ENCODE results near the gene SPZ1. TPM values are rescaled to one million over a fixed set of nuclear protein-coding genes. Genes with fewer than 3 reads are reported as not detected.

SPZ1 gene
- total RNA-seq, 1 donor from 2014 or later = not detected

DNA sequence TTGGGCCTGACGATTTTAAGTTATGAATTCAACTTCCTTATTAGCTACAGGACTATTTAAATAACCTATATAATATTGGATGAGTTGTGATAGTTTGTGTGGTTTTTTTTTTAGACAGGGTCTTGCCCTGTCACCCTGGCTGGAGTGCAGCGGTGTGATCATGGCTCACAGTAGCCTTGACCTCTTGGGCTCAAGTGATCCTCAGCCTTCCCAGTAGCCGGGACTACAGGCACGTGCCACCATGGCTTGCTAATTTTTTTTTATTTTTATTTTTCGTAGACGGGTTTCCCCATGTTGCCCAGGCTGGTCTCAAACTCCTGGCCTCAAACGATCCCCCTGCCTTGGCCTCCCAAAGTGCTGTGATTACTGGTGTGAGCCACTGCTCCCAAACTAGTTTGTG, 17.6 kb downstream of the SPZ1 start:
- no peak for DNase-seq (ENCODE audit: low spot score)

DNA sequence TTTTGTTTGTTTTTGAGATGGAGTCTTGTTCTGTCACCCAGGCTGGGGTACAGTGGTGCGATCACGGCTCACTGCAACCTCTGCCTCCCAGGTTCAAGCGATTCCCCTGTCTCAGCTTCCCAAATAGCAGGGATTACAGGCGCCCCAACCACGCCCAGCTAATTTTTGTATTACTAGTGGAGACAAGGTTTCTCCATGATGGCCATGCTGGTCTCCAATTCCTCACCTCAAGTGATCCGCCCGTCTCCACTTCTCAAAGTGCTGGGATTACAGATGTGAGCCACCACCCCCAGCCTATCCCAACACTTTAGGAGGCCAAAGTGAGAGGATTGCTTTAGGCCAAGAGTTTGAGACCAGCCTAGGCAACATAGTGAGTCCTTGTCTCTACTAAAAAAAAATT, 19.3 kb downstream of the SPZ1 start:
- DNase-seq (ENCODE audit: low spot score) = no peak

DNA sequence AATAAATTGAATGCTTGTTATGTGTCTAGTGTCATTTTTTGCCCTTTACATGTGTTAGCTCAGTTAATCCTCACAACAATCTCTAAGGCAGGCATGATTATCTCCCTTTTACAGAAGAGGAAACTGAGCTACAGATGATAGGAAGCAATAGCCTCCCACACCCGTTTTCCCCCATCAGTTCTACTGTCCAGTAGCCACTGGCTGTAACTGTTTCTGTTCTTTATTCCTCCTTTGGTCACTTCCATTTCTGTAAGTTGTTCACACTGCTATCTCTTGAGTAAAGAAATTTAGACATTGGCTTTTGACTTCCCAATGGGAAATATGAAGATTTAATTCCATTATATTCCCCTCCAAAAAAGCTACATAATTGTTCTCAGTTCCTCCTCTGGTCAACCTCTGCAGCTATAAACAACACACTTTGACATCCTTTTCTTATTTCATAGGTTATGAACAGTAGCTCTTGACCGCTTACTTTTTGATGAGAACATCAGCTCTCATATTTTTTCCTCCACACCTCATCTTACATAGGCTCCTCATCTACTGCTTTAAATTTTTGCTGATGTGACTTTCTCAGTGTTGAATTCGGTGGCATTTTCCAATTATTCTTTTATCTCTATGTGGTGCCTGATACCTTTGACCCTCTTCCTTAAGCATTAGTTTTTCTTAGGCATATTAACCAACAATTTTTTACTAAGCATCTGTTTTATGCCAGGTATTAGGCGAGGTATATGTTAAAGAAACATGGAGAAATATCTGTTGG, 21.4 kb downstream of the SPZ1 start:
- DNase-seq (ENCODE audit: low spot score) = no peak

DNA sequence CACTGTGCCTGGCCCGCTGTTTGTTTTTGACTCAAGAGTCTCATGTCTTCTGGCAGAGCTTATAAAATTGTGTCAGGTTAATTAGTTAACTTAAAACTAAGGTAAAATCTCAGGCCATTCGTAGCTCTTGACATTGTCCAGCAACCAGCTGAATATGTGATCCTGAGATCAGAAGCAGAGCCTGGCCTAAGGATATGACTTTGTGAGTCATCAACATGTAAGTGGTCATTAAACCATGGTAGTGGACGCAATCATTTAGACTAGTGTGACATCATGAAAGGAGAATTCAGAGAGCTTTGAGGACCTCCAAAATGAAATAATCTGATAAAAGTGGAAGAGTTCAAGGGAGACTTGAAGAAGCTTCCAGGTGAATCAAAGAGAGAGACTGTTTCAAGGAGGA, 23.3 kb downstream of the SPZ1 start:
- DNase-seq (ENCODE audit: low spot score) = no peak

DNA sequence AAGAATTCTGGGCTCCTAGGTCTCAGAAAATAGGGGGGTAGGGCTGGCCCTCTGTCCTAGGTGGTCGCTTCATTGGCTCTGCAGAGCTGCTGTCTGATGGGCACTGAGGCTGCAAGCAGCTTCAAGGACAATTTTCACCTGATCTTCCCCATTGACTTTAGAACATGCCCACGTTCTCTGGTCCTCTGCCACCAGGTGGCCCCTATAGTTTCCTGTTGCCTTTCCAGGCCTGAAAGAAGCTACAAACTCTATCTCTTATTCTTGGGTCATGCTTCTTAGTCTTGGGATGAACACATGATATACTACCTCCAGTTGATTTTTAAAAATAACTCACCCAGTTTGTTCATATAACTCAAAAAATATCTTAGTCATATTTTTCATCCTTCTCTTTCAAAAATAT, 26.3 kb downstream of the SPZ1 start:
- DNase-seq (ENCODE audit: low spot score) = no peak

DNA sequence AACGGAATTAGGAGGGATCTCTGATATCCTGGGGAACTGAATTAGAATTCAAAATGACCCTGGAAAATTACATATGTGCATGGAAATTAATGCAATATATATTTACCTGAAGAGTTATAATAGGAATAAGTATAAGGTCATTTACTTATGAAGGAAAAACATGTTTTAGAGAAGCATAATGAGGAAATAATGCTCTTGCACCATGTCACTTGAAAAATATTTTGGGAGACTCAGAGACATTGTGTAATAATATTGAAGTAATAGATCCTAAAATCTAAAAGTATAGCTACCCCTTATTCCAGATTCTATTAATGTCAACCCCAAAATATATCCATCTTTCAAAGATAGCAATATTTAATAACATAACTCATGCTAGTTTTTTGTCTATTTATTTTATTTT, 28.4 kb downstream of the SPZ1 start:
- no peak for DNase-seq (ENCODE audit: low spot score)

DNA sequence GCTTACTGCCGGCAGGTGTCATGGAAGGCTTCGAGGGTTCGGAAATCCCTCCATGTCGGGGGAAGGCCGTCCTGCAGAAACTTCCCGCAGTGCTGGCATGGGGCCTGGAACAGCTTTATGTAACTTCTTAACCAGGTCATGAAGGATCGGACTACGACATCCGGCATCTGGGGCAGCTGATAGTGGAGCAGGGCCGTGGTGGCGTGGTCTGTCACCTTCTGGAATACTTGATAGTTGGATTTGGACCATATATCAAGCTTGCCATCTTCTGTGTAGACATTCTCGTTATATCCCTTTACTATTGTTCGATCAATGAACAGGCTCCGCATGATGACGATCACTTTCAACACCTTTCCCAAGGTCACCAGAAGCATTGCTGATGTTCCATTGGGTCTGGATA, 31.2 kb downstream of the SPZ1 start:
- DNase-seq (ENCODE audit: low spot score) = peak; percentile 51

DNA sequence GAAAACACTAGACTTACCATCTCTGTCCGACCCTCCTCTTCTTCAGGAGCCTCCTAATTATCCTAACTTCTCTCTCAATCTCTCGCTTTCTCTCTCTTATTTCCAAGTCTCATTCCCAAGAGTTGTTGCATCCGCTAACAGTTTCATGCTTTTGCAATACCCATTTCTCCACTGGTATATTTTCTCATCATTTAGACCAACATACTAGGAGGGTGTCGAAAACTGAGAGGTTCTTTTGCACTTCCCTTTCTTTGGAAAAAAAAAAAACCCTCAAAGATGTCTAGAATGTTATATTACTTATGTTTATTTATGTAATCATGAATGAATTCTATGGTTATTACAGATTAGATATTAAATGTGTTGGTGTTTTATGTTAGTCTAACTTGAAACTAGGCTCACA, 35.9 kb downstream of the SPZ1 start:
- no peak for DNase-seq (ENCODE audit: low spot score)

DNA sequence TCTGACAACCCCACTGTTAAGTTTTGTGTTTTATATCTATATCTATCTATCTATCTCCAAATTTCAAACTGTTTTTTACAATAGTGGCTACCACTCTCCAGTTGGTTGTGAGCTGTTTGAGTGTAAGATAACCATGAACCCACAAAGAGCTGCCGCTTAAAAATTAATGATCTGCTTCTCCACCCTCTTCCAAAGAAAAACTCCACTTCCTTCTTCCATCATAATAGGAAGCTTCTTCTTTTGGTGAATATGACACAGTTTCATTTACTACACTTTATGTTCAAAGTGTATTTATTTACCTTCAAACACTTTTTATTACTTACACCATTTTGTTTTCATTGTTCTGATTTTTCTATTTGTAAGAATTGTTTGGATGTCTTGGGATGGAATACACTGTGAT, 37.9 kb downstream of the SPZ1 start:
- DNase-seq (ENCODE audit: low spot score) = no peak

DNA sequence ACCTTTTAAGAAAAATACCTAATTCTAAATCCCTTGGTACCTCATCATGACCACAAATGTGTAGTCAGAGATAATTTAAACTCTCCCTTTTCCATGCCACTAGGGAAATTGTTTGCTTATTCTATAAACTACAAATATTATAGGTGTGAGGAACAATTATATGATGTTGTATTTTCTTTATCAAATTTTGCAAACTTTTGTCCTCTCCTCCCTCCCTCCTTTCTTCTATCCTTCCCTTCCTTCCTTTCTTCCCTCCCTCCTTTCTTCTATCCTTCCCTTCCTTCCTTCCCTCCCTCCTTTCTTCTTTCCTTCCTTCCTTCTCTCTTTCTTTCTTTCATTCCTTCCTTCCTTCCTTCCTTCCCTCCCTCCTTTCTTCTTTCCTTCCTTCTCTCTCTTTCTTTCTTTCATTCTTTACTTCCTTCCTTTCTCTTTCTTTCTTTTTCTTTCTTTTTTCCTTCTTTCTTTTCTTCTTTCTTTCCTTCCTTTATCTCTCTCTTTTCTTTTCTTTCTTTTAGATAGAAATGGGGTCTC, 41.2 kb downstream of the SPZ1 start:
- no peak for DNase-seq (ENCODE audit: low spot score)

DNA sequence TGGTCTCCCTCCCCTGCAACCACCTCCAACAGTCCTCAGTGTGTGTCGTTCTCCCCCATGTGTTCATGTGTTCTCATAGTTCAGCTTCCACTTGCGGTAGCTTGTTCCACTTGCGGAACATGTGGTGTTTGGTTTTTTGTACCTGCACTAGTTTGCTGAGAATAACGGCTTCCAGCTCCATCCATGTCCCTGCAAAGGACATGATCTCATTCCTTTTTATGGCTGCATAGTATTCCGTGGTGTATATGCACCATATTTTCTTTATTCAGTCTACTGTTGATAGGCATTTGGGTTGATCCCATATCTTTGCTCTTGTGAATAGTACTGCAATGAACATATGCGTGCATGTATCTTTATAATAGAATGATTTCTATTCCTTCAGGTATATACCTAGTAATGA, 45.1 kb downstream of the SPZ1 start:
- DNase-seq (ENCODE audit: low spot score) = no peak

DNA sequence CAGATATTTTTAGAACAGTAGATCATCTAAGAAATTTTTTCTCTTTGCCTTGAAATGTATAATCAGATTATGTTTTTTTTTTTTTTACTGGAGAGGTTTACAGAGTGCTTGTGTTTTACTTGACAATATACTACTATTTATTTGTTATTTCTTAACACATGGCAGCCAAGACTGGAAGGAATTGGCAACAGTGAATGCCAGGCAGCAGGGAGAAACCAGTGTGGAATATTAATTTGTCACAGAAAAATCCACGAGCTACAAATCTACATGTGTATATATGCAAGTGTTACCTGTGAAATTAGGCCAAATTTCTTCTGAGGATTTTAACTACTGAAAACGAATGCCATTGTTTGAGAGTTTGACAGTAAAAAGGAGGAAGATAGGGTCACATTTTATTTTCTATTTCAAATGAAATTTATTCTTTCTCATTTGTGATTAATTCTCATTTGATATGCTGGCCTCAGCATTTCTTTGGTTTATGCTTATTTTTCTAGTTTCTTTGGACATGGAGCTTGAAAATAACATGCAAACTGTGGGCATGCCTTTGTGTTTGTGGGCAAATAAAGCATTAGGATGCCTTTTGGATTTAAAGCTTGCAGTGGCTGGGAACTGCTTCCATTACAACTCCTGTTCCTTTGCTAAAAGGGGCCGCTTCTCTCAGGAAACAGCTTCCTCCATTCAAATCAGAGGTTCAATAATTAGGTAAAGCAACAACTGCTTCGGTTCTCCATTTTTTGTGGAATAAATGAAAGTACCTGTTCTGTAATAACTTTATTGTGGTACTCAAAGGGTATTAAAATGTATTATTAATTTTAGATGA, 49.1 kb downstream of the SPZ1 start:
- no peak for DNase-seq (ENCODE audit: low spot score)

DNA sequence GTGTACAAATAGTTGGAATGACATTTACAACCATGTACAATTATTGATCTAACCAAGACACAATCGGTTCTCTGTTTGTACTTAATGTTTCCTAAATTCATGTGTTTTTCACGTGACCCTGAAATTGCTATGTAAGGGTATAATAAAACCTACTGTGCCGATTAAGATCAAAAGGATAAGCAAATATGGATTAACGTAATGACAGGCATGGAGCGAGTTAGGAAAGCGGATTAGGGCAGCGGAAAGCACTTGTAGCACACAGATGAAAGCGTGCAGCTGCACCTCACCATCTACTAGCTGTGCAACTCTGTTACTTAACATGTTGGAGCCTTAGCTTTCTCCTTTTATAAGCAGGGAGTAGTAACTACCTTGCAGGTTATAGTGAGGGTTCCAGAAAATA, 49.7 kb downstream of the SPZ1 start:
- DNase-seq (ENCODE audit: low spot score) = no peak

DNA sequence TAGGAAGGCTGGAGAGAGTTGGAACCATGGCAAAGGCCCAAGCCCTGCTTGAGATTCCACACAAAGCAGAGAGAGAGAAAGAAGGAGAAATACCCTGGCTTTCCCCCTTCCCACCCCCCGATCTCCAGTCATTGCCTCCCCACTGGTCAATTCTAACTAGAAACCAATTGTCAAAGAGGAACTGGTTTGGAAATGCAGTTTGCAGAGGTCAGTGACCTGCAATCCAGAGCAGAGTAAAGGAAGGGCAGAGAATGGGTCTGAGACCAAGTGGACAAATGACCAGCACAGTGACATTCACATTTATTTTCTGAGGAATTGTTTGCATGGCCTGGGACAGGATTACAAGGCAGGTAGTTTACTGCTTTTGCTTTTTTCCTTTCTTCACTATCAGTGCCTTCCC, 50.6 kb downstream of the SPZ1 start:
- DNase-seq (ENCODE audit: low spot score) = no peak

Other genes starting within 250 kb of the SPZ1 start
- gene SERINC5, start 64.0 kb upstream of the SPZ1 start, total RNA-seq = 40.7 TPM
- 37.6 TPM for gene ZFYVE16, start 88.1 kb downstream of the SPZ1 start, total RNA-seq
- 4.0 TPM for gene FAM151B, start 168.1 kb downstream of the SPZ1 start, total RNA-seq

Data from mesenteric fat pad (tissue), 1 donor.